ENCODE results near the gene MRPL12.
A peak's percentile ranks its signal among the peaks of the same experiment; 100 is the strongest.
"Not testable (repeated sequence)": the region's sequence is repeated elsewhere in the genome, so short reads cannot be mapped to it uniquely, and the experiment has no call there.

Gene MRPL12

DNA sequence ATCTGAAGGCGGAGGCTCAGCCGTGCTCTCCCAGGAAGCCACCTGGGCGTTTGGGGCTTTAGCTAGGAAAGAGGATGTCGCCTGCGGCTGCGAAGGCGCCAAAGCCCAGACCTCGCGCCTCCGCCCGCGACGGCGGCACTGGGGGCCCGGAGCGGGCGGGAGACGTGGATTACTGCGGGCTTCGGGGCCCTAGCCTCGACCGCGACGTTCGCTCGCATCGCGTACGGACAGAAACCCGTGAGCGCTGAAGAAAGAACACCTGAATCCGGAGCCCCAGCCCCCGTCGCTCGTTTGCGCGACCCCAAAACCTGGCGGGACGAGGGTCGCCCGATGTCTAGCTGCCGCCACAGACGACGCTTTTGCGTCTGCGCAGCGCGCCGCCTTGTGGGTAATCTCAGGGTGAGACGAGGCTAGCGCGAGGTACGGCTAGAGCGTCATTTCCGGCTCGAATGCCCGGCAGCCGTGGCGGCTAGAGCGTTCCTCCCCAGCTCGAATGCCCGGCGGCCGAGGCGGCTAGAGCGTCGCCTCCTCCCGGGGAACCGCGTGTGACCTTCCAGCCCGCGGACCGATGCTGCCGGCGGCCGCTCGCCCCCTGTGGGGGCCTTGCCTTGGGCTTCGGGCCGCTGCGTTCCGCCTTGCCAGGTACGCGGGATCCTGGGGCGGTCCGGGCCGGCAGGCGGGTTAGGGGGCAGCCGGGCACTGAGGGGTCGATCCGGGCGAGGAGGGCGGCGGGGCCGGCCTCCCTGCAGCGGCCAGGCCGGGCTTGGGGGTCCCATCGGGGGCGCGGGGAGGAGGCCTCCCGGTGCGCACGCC lies at the start of gene MRPL12:
Gene MRPL12 (plus strand): TSS at position 434 of the 813 bp plus-strand sequence. CDS start 135 bp downstream, at position 569.
- DNase-seq (ENCODE audit: low read depth in 2 of 2, low spot score in 1 of 2): peak; percentile 76

DNA sequence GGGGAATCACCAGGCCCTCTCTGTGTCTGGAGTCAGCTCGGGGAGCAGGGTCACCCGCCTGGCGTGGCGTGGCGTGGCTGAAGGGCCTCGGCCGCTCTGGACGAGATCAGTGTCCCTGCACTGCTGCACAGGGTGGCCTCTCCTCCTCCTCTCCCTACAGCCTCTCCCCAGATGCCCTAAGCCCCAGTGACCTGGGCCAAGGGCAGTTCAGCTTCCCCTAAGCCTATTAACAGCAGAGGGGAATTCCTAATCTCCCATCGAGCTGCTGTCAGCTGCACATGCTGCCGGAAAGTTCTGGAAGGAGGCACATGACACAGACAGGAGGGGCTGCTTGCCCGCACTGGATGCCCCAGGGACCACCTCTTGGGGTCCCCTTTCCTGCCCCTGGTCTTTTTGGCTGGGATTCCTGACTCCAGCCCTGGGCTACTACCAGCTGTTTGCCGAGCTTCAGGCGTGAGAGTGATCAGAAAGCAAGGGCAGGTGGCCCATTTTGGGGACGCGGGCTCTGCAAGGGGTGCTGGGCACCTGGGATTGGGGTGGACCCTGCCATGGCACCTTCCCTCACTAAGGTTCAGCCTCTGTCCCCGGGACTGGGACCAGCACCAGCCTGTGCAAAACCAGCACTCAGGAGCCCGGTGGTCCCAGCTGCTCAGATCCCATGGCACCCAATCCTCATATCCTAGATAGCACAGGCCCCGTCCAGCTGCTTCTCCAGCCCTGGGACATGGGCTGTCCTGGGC lies 47.6 kb upstream of the MRPL12 start:
- DNase-seq (ENCODE audit: low read depth in 2 of 2, low spot score in 1 of 2): no peak

GRCh38 chr17:81656118-81656743 lies 46.9 kb upstream of the MRPL12 start, which contains the start of gene PDE6G:
TSS of gene PDE6G (minus strand) at chr17:81656542. CDS start at chr17:81653305, 3,237 bp downstream.
- DNase-seq (ENCODE audit: low read depth in 2 of 2, low spot score in 1 of 2): no peak

- no peak for DNase-seq (ENCODE audit: low read depth in 2 of 2, low spot score in 1 of 2)
Observed at GRCh38 chr17:81656835-81657234, 46.3 kb upstream of the MRPL12 start.

DNA sequence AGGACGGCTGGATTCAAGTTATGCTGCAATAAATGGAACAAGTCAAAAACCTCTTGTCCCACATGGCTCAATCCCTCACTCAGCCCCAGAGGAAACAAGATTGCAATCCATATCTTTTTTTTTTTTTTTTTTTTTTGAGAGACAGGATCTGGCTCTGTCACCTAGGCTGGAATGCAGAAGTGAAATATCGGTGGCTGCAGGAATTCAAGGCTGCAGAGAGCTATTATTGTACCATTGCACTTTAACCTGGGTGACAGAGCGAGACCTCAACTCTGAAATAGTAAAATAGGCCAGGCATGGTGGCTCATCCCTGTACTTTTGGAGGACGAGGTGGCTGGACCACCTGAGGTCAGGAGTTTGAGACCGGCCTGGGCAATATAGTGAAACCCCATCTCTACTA lies 44.1 kb upstream of the MRPL12 start:
- DNase-seq (ENCODE audit: low read depth in 2 of 2, low spot score in 1 of 2): no peak

DNA sequence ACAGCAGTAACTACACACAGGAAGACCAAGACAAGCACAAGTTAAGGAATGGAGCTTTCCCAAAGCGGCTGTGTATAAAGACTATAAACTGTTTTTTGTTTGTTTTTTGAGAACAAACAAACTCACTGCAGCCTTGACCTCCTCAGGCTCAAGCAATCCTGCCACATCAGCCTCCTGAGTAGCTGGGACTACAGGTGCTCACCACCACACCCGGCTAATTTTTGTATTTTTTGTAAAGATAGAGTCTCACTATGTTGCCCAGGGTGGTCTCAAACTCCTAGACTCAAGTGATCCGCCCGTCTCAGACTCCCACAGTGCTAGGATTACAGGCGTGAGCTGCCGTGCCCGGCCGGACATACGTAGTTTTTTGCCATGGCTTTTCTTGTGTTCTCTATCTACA lies 42.7 kb upstream of the MRPL12 start:
- DNase-seq (ENCODE audit: low read depth in 2 of 2, low spot score in 1 of 2): no peak

- no peak for DNase-seq (ENCODE audit: low read depth in 2 of 2, low spot score in 1 of 2)
Observed at GRCh38 chr17:81662002-81662401, 41.2 kb upstream of the MRPL12 start.

- DNase-seq (ENCODE audit: low read depth in 2 of 2, low spot score in 1 of 2): no peak
Observed at GRCh38 chr17:81664051-81664470, 39.1 kb upstream of the MRPL12 start.

- no peak for DNase-seq (ENCODE audit: low read depth in 2 of 2, low spot score in 1 of 2)
Observed at GRCh38 chr17:81665205-81666091, 37.7 kb upstream of the MRPL12 start.

DNA sequence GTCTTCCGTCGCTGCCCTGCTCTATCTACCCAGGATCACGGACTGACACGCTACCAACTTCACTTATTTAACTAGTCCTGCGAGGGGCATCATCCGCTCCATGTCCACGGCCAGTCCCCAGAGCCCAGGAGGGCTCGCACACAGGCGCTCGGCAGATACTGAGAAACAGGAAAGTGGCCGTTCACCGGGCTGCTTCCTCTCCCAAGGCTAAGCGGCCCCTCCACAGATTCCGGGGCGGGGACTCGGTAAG lies 37.1 kb upstream of the MRPL12 start:
- DNase-seq (ENCODE audit: low read depth in 2 of 2, low spot score in 1 of 2): no peak

GRCh38 chr17:81666342-81667191 lies 36.6 kb upstream of the MRPL12 start, which contains the start of the genes CCDC137 and OXLD1:
TSS of gene CCDC137 (plus strand) at chr17:81666737. CDS start at chr17:81666767, 30 bp downstream.
TSS of gene OXLD1 (minus strand) at chr17:81666605. CDS start at chr17:81666577, 28 bp downstream.
- peak; percentile 81 to 84 for DNase-seq (ENCODE audit: low read depth in 2 of 2, low spot score in 1 of 2)

DNA sequence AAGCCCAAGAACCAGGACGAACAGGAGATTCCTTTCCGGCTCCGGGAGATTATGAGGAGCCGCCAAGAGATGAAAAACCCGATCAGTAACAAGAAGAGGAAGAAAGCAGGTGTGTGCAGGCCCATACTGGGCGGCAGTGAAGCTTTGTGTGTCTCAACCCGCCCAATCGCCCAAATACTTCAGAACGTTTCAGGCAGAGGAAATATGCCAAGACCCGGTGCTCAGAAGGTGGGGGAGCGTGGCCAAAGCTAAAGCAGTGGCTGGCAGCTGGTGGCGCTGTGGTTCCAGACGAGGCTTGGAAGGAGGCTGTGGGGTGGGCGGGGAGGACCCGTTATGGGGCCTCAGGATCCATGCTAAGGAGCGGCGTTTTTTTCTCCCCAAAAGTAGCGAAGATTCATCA lies 35.4 kb upstream of the MRPL12 start:
- DNase-seq (ENCODE audit: low read depth in 2 of 2, low spot score in 1 of 2): no peak

DNA sequence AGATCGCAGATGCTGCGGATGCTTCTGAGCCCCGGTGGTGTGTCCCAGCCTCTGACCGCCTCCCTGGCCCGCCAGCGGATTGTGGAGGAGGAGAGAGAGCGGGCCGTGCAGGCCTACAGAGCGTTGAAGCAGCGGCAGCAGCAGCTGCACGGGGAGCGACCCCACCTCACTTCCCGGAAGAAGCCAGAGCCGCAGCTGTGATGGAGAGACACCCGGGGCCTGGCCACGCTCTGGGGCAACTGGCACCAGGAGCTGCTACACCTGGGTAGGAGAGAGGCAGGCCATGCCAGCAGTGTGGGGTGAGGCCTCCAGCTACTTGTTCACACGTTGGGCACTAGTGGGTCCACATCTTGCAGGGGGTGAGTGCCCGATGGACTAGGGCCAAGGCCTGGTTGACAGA lies 30.7 kb upstream of the MRPL12 start:
- DNase-seq (ENCODE audit: low read depth in 2 of 2, low spot score in 1 of 2): no peak

GRCh38 chr17:81672954-81673353 lies 30.2 kb upstream of the MRPL12 start:
- no peak for DNase-seq (ENCODE audit: low read depth in 2 of 2, low spot score in 1 of 2)

DNA sequence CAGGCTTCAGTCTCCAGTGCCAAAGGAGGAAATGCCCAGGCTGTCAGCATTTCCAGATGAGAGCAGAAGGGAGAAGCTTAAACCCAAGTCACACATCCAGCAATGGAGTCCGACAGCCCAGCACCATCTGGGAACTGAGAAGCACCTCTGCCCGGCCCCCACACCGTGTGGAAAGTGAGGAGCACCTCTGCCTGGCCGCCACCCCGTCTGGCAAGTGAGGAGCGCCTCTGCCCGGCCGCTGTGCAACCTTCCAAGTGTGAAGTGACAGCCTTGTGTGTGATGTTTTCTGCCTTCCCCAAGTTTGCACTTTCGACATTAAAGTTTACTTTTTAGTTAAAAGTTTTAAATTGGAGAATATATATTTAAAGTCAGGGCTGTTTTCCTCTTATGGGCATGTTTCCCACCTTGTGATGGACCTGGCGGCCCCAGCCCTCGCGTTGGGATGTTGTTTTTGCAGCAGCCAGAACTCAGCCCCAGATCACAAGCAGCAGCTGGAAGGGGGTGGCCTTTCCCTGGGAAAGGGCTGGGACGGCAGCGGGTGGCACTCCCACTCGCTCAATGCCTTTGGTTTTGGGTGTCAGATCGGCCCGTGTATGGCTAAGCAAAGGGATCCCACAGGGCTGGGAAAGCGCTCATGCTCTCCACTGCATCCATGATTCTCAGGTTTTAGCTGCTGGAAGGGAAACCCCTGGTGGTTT lies 29.5 kb upstream of the MRPL12 start:
- no peak for DNase-seq (ENCODE audit: low read depth in 2 of 2, low spot score in 1 of 2)

DNA sequence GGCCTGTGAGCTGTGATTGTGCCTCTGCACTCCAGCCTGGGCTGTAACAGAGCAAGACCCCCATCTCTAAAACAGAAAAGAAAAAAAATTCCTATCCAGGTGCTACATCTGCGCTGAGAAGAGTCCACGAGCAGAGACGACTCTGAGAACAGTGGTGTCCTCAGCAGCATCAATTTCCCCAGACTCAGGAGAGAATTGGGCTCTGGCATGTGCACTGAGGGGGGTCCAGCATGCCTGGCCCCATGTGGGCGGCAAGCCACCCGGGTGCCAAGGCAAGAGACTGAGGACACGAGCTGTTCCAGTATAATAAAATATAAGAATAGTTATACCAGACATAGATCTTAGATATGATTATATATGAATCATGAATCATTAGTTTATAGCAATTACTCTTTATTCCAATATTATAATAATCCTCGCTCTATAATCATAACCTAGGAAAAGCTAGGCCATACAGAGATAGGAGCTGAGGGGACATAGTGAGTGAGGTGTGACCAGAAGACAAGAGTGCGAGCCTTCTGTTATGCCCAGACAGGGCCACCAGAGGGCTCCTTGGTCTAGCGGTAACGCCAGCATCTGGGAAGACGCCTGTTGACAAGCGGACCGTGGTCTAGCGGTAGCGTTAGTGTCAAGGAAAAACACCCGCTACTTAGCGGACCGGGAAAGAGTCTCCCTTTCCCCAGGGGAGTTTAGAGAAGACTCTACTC lies 27.5 kb upstream of the MRPL12 start:
- DNase-seq (ENCODE audit: low read depth in 2 of 2, low spot score in 1 of 2): not testable (repeated sequence)

DNA sequence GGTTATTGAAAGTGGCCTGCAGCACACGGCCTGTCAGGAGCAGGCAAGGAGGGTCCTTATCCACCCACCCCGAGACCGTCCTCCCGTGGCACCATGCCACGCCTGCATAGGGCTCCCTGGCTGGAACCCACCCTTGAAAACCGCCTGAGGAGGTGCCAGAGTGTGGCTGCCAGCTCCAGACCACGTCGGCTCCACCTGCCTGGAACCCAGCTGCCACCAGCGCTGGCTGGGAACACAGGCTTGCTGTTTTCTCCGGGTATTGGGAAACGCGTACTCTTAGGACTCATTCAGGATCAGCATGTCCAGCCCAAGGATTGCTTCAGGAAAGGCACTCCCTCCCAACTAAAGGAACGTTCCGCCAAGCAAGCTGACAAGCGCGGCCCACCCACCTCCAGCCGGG lies 26.3 kb upstream of the MRPL12 start:
- DNase-seq (ENCODE audit: low read depth in 2 of 2, low spot score in 1 of 2): no peak

DNA sequence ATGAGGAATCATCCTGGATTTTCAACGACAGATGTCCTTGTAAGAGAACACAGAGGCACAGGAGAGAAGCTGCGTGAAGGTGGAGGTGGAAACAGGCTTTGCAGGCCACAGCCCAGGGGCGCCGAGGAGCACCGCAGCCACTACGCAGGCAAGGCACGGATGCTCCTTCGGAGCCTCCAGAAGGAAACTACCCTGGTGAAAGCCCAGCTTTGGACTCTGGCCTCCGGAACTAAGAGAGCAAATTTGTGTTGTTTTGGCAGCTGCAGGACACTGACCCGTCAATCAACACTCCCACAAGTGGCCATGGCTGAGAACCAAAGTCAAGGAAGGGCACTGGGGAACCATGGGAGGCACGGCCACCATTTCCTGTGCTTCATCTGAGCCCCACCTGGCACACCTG lies 23.0 kb upstream of the MRPL12 start:
- DNase-seq (ENCODE audit: low read depth in 2 of 2, low spot score in 1 of 2): no peak

DNA sequence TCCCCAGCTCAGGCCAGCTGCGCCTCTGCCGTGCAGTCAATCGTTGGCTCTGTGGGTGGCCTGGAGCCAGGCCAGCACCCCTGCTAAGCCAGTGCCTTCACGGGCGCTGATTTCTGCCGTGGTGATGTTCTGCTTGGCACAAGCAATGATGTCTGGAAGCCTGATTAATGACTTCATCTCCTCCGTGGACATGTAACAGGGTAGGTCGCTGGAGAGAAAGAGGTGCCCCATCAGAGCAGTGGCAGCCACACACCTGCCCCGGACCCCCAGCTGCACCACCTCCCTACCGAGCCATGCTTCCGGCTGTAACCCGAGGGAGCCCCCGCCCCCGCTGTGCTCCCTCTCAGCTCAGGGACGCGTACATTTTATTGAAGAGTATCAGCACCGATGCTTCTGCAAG lies 21.5 kb upstream of the MRPL12 start:
- no peak for DNase-seq (ENCODE audit: low read depth in 2 of 2, low spot score in 1 of 2)

Data from stimulated activated CD8-positive, alpha-beta memory T cell treated with anti-CD3 and anti-CD28 coated beads, Interleukin-4, amount 100 ng/mL, for 1 hour (primary cell).